ENCODE data around the gene ACTG2.

DNA sequence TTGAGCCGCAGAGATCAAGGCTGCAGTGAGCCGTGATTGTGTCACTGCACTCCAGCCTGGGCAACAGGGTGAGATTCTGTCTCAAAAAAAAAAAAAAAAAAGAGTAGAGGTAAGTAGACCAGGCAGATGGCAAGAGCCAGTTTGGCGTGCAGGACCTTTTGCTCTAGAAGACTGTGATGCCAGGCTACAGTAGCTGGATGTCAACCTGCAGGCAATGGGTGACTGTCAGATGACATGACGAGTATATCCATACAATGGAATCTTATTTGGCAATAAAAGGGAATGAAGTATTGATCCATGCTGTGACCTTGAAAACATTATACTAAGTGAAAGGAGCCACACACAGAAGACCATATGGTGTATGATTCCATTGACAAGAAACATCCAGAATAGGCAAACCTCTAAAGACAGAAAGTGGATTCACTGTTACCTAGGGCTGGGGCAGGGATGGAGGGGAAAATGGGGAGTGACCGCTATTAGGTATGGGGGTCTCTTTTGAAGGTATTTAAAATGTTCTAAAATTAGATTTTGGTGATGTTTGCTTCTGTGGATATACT lies 22.7 kb downstream of the ACTG2 start:
- TF ChIP-seq, protein P1, sequence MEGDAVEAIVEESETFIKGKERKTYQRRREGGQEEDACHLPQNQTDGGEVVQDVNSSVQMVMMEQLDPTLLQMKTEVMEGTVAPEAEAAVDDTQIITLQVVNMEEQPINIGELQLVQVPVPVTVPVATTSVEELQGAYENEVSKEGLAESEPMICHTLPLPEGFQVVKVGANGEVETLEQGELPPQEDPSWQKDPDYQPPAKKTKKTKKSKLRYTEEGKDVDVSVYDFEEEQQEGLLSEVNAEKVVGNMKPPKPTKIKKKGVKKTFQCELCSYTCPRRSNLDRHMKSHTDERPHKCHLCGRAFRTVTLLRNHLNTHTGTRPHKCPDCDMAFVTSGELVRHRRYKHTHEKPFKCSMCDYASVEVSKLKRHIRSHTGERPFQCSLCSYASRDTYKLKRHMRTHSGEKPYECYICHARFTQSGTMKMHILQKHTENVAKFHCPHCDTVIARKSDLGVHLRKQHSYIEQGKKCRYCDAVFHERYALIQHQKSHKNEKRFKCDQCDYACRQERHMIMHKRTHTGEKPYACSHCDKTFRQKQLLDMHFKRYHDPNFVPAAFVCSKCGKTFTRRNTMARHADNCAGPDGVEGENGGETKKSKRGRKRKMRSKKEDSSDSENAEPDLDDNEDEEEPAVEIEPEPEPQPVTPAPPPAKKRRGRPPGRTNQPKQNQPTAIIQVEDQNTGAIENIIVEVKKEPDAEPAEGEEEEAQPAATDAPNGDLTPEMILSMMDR (IDR thresholded peaks at IDR 0.05): no peak
- no peak for TF ChIP-seq POLR2A (IDR thresholded peaks at IDR 0.05)

Data from esophagus squamous epithelium (tissue), 4 donors.